Osteoblast (primary cell): ENCODE data around the gene MSH5. TPM values are rescaled to one million over a fixed set of nuclear protein-coding genes. Genes with fewer than 3 reads are reported as not detected.
A peak's percentile ranks its signal among the peaks of the same experiment; 100 is the strongest.

ENCODE experiments used
- DNase-seq: peaks from one replicate; pipeline ENCODE4 v3.0.0; 2011; ENCODE audit warnings: low spot score, mixed read lengths; ENCODE audit not compliant: insufficient read length; ENCODE audit errors: missing footprints
- H2AFZ ChIP-seq: 2 replicates; pipeline ENCODE4 v1.6.0; 2011; ENCODE audit warnings: mild to moderate bottlenecking, low read length
- H3K27ac ChIP-seq: 2 replicates; pipeline ENCODE4 v1.5.1; 2011; ENCODE audit warnings: mild to moderate bottlenecking, low read depth, low read length, moderate library complexity
- H3K27me3 ChIP-seq: 2 replicates; pipeline ENCODE4 v1.6.0; 2012; ENCODE audit warnings: mild to moderate bottlenecking, control low read depth, inconsistent platforms, low read length, moderate library complexity; ENCODE audit not compliant: insufficient read depth
- H3K36me3 ChIP-seq: 2 replicates; pipeline ENCODE4 v1.5.1; 2011; ENCODE audit warnings: mild to moderate bottlenecking, low read length, control low read depth, moderate library complexity; ENCODE audit not compliant: insufficient read depth
- H3K4me1 ChIP-seq: 2 replicates; pipeline ENCODE4 v1.5.1; 2011; ENCODE audit warnings: mild to moderate bottlenecking, low read length, control low read depth, moderate library complexity; ENCODE audit not compliant: insufficient read depth
- H3K4me2 ChIP-seq: 2 replicates; pipeline ENCODE4 v1.6.0; 2011; ENCODE audit warnings: mild to moderate bottlenecking, low read length; ENCODE audit not compliant: insufficient read depth
- H3K4me3 ChIP-seq: fragments of 200-600 bp; sonication (generic); 3 replicates; pipeline ENCODE4 v1.5.1; 2012; ENCODE audit warnings: mild to moderate bottlenecking, low read length, inconsistent platforms; ENCODE audit not compliant: insufficient read depth
- H3K79me2 ChIP-seq: 2 replicates; pipeline ENCODE4 v1.6.0; 2012; ENCODE audit warnings: mild to moderate bottlenecking, low read length, control low read depth, inconsistent platforms; ENCODE audit not compliant: insufficient read depth
- H3K9me3 ChIP-seq: 2 replicates; pipeline ENCODE4 v1.5.1; 2011; ENCODE audit warnings: low read depth, low read length, control low read depth
- H4K20me1 ChIP-seq: 2 replicates; pipeline ENCODE4 v1.6.0; 2012; ENCODE audit warnings: mild to moderate bottlenecking, low read length, control low read depth; ENCODE audit not compliant: insufficient read depth
- CTCF ChIP-seq: IDR thresholded peaks from 2 replicates; pipeline ENCODE4 v1.5.1; 2011; ENCODE audit warnings: mild to moderate bottlenecking, low read depth, low read length, moderate library complexity; ENCODE audit errors: extremely low read depth
- total RNA-seq: library from RNA; depleted of rRNA; stranded (reverse); fragments of >200 nt; gene quantifications from 2 replicates; pipeline ENCODE4 v1.2.3, GENCODE V29; 2012

MSH5 gene
- total RNA-seq, result 12.4 and 13.0 TPM in 2 replicates

- Histone ChIP-seq H3K79me2 (peaks cover 32% of the 10 kb centered on the region), H3K27me3 (no peaks in the 10 kb centered on the region), H3K4me2 (peak within 1 kb of the TSS; percentile 87), H4K20me1 (peaks cover 1% of the 10 kb centered on the region), H2AFZ (peak within 1 kb of the TSS; percentile 94), H3K27ac (peak within 1 kb of the TSS; percentile 79), H3K9me3 (no peaks in the 10 kb centered on the region), H3K4me3 (peak within 1 kb of the TSS; percentile 90), H3K4me1 (peaks cover 33% of the 10 kb centered on the region), H3K36me3 (peaks cover 14% of the 10 kb centered on the region)
- peak; percentile 98 for DNase-seq
- TF ChIP-seq CTCF, result no peak
Observed at GRCh38 chr6:31739639-31740396, at the start of gene MSH5. TSS of gene MSH5 (plus strand) at chr6:31740005. CDS start at chr6:31740467, 462 bp downstream.

- peaks cover 5% of the 10 kb centered on the region for H4K20me1 ChIP-seq
- no peaks in the 10 kb centered on the region for H3K9me3 ChIP-seq
- no peak overlapping the region for H3K4me2 ChIP-seq
- DNase-seq, result no peak
- no peak for TF ChIP-seq CTCF
- H3K27me3 ChIP-seq, result no peaks in the 10 kb centered on the region
- no peaks in the 10 kb centered on the region for H3K79me2 ChIP-seq
- H3K27ac ChIP-seq, result no peak overlapping the region
- no peaks in the 10 kb centered on the region for H3K4me1 ChIP-seq
- peaks cover 78% of the 10 kb centered on the region for H3K36me3 ChIP-seq
- no peak overlapping the region for H3K4me3 ChIP-seq
- no peak overlapping the region for H2AFZ ChIP-seq
Observed at GRCh38 chr6:31690231-31691077, 49.4 kb upstream of the MSH5 start.

- Histone ChIP-seq H2AFZ (no peak overlapping the region), H3K4me2 (no peak overlapping the region), H3K27ac (no peak overlapping the region), H3K36me3 (peaks cover 76% of the 10 kb centered on the region), H4K20me1 (peaks cover 5% of the 10 kb centered on the region), H3K79me2 (no peaks in the 10 kb centered on the region), H3K9me3 (no peaks in the 10 kb centered on the region), H3K4me1 (no peaks in the 10 kb centered on the region), H3K27me3 (no peaks in the 10 kb centered on the region), H3K4me3 (no peak overlapping the region)
- no peak for DNase-seq
- no peak for TF ChIP-seq CTCF
Observed at GRCh38 chr6:31691078-31691463, 48.7 kb upstream of the MSH5 start.
